H1 (cell line): ENCODE data around the gene DPP10. TPM values are rescaled to one million over a fixed set of nuclear protein-coding genes. Genes with fewer than 3 reads are reported as not detected.
A peak's percentile ranks its signal among the peaks of the same experiment; 100 is the strongest.

Source experiments
- CTCF ChIA-PET: fragments of 300-600 bp; sonication (Branson Sonifier 250); formaldehyde crosslinking; loops from one replicate; lab custom pipeline; 2021; ENCODE audit not compliant: partially characterized antibody; lab: Charles Lee
- POLR2A ChIA-PET: fragments of 300-600 bp; sonication (Branson Sonifier 250); formaldehyde crosslinking; loops from one replicate; lab custom pipeline; 2021; ENCODE audit warnings: inconsistent platforms; ENCODE audit not compliant: partially characterized antibody; lab: Charles Lee
- DNase-seq, 2 experiments: peaks; one replicate each; pipeline versions ENCODE4 v3.0.0 to v3.0.0-alpha.2; 2010 to 2022; ENCODE audit warnings: low spot score in 2 of 2, low read depth in 1 of 2, mixed read lengths in 1 of 2
- FAIRE-seq: peaks from 2 replicates; lab custom pipeline; 2011; peaks lifted over from hg19 to GRCh38; lab: Jason Lieb, UNC
- H2AFZ ChIP-seq: 2 replicates; pipeline ENCODE4 v1.8.1; 2012; ENCODE audit warnings: low read length, inconsistent platforms
- H2AK5ac ChIP-seq: 2 replicates; pipeline ENCODE4 v1.6.1; 2013; ENCODE audit warnings: low read depth, low read length
- H2BK120ac ChIP-seq: replicated peaks from 2 replicates; pipeline ENCODE3; 2013; ENCODE audit warnings: low read depth, low read length, inconsistent platforms
- H2BK12ac ChIP-seq: 2 replicates; pipeline ENCODE4 v1.6.1; 2013; ENCODE audit warnings: low read depth, low read length
- H2BK15ac ChIP-seq: 2 replicates; pipeline ENCODE4 v1.6.1; 2013; ENCODE audit warnings: low read length
- H2BK20ac ChIP-seq: 2 replicates; pipeline ENCODE4 v1.6.1; 2013; ENCODE audit warnings: low read length
- H2BK5ac ChIP-seq: 2 replicates; pipeline ENCODE4 v1.6.1; 2013; ENCODE audit warnings: low read depth, low read length
- H3K14ac ChIP-seq: 2 replicates; pipeline ENCODE4 v1.6.1; 2013; ENCODE audit warnings: inconsistent platforms; ENCODE audit not compliant: insufficient read length
- H3K18ac ChIP-seq: 2 replicates; pipeline ENCODE4 v1.6.1; 2013; ENCODE audit warnings: low read length; ENCODE audit errors: extremely low read depth
- H3K23ac ChIP-seq: 2 replicates; pipeline ENCODE4 v1.6.1; 2013; ENCODE audit warnings: inconsistent platforms; ENCODE audit not compliant: insufficient read length
- H3K23me2 ChIP-seq: 2 replicates; pipeline ENCODE4 v1.6.1; 2013; ENCODE audit warnings: low read depth, low read length
- H3K27ac ChIP-seq: 2 replicates; pipeline ENCODE4 v1.6.1; 2011; ENCODE audit warnings: low read depth, low read length, inconsistent platforms
- H3K27me3 ChIP-seq, 4 experiments: replicated peaks in 1 of 4; 1 replicate in 1 of 4; 2 replicates in 3 of 4; pipeline versions ENCODE4 v1.6.1 to v1.8.1; 2011 to 2013; ENCODE audit warnings: low read length in 3 of 4, mild to moderate bottlenecking in 3 of 4, inconsistent platforms in 2 of 4, mixed read lengths in 2 of 4, moderate library complexity in 1 of 4; ENCODE audit not compliant: control insufficient read depth in 3 of 4, insufficient read depth in 3 of 4; ENCODE audit errors: extremely low read depth in 1 of 4
- H3K36me3 ChIP-seq, 4 experiments: 2 replicates each; pipeline versions ENCODE4 v1.6.1 to v1.8.1; 2011 to 2013; ENCODE audit warnings: mild to moderate bottlenecking in 4 of 4, low read length in 3 of 4, moderate library complexity in 2 of 4, control low read depth in 1 of 4, inconsistent platforms in 1 of 4; ENCODE audit not compliant: insufficient read depth in 4 of 4, control insufficient read depth in 2 of 4
- H3K4ac ChIP-seq: replicated peaks from 2 replicates; pipeline ENCODE3; 2013; ENCODE audit warnings: low read length, low read depth, mixed read lengths, inconsistent platforms; ENCODE audit not compliant: insufficient read length
- H3K4me1 ChIP-seq, 4 experiments: replicated peaks in 1 of 4; 1 replicate in 1 of 4; 2 replicates in 3 of 4; pipeline versions ENCODE4 v1.6.1 to v1.8.1; 2011 to 2013; ENCODE audit warnings: low read length in 3 of 4, inconsistent platforms in 2 of 4, mixed read lengths in 1 of 4; ENCODE audit not compliant: insufficient read depth in 4 of 4, control insufficient read depth in 3 of 4
- H3K4me2 ChIP-seq, 2 experiments: 2 replicates each; pipeline versions ENCODE4 v1.6.1 to v1.8.1; 2011 to 2013; ENCODE audit warnings: low read depth in 2 of 2, low read length in 2 of 2, control low read depth in 1 of 2, inconsistent platforms in 1 of 2, mild to moderate bottlenecking in 1 of 2; ENCODE audit not compliant: insufficient read depth in 1 of 2
- H3K4me3 ChIP-seq, 4 experiments: fragments of 200-600, 300-600 bp in 1 of 4; sonication (generic), shearing (Covaris generic), sonication (Bioruptor Twin) in 1 of 4; 2 replicates each; pipeline versions ENCODE4 v1.5.1 to v1.8.1; 2011 to 2016; ENCODE audit warnings: low read length in 4 of 4, low read depth in 3 of 4, control low read depth in 2 of 4, inconsistent platforms in 2 of 4, mild to moderate bottlenecking in 2 of 4, mixed read lengths in 1 of 4, moderate library complexity in 1 of 4; ENCODE audit not compliant: insufficient read depth in 2 of 4; ENCODE audit errors: extremely low read depth in 1 of 4
- H3K56ac ChIP-seq: replicated peaks from 2 replicates; pipeline ENCODE3; 2013; ENCODE audit warnings: low read depth, mild to moderate bottlenecking, mixed read lengths, low read length, inconsistent platforms; ENCODE audit not compliant: insufficient read length
- H3K79me1 ChIP-seq: 2 replicates; pipeline ENCODE4 v1.6.1; 2013; ENCODE audit warnings: low read depth, low read length, control low read depth
- H3K79me2 ChIP-seq, 2 experiments: 2 replicates each; pipeline versions ENCODE4 v1.6.1 to v1.8.1; 2012 to 2013; ENCODE audit warnings: low read length in 2 of 2, mild to moderate bottlenecking in 2 of 2, inconsistent platforms in 1 of 2; ENCODE audit not compliant: insufficient read depth in 2 of 2, control insufficient read depth in 1 of 2
- H3K9ac ChIP-seq, 4 experiments: replicated peaks in 1 of 4; 1 replicate in 1 of 4; 2 replicates in 3 of 4; pipeline versions ENCODE4 v1.6.1 to v1.8.1; 2011 to 2013; ENCODE audit warnings: low read depth in 3 of 4, low read length in 3 of 4, control low read depth in 2 of 4, mild to moderate bottlenecking in 2 of 4, moderate library complexity in 2 of 4, inconsistent platforms in 1 of 4; ENCODE audit errors: extremely low read depth in 1 of 4
- H3K9me3 ChIP-seq, 2 experiments: 2 replicates each; pipeline versions ENCODE4 v1.6.1 to v1.8.1; 2012 to 2013; ENCODE audit warnings: mild to moderate bottlenecking in 2 of 2, moderate library complexity in 2 of 2, control low read depth in 1 of 2, inconsistent platforms in 1 of 2, low read depth in 1 of 2, low read length in 1 of 2, mixed read lengths in 1 of 2; ENCODE audit not compliant: insufficient read depth in 2 of 2
- H4K20me1 ChIP-seq, 2 experiments: replicated peaks in 1 of 2; 2 replicates each; pipeline versions ENCODE3 to v1.8.1; 2011 to 2013; ENCODE audit warnings: inconsistent platforms in 2 of 2, low read length in 2 of 2, mild to moderate bottlenecking in 1 of 2; ENCODE audit not compliant: insufficient read depth in 2 of 2, control insufficient read depth in 1 of 2
- H4K5ac ChIP-seq: 2 replicates; pipeline ENCODE4 v1.6.1; 2013; ENCODE audit warnings: low read length, low read depth, mixed read lengths, inconsistent platforms; ENCODE audit not compliant: insufficient read length
- H4K8ac ChIP-seq: 2 replicates; pipeline ENCODE4 v1.8.0; 2013; ENCODE audit warnings: mild to moderate bottlenecking, moderate library complexity, low read length, inconsistent platforms; ENCODE audit not compliant: insufficient read depth; ENCODE audit errors: extremely low read depth
- H4K91ac ChIP-seq: replicated peaks from 2 replicates; pipeline ENCODE3; 2013; ENCODE audit warnings: low read length, mixed read lengths, inconsistent platforms; ENCODE audit not compliant: insufficient read length
- ATF2 ChIP-seq: IDR thresholded peaks from 2 replicates; pipeline ENCODE4 v1.6.1; 2012; ENCODE audit warnings: low read length, inconsistent platforms
- CREB1 ChIP-seq: IDR thresholded peaks from 2 replicates; pipeline ENCODE4 v1.6.1; 2012; ENCODE audit warnings: inconsistent platforms
- HDAC2 ChIP-seq, 2 experiments: fragments of 300-600 bp in 1 of 2; sonication (generic) in 1 of 2; IDR thresholded peaks; 2 replicates each; pipeline ENCODE4 v1.6.1; 2011 to 2012; ENCODE audit warnings: low read depth in 2 of 2, low read length in 2 of 2, mild to moderate bottlenecking in 2 of 2, moderate library complexity in 2 of 2, borderline replicate concordance in 1 of 2, inconsistent platforms in 1 of 2
- KDM1A ChIP-seq: fragments of 200-600, 300-600 bp; sonication (generic); IDR thresholded peaks from 2 replicates; pipeline ENCODE4 v1.7.1; 2016; ENCODE audit warnings: mild to moderate bottlenecking, low read length, borderline replicate concordance
- MAX ChIP-seq: IDR thresholded peaks from 2 replicates; pipeline ENCODE4 v1.6.1; 2012; ENCODE audit warnings: inconsistent platforms
- NANOG ChIP-seq: IDR thresholded peaks from 2 replicates; pipeline ENCODE4 v1.6.1; 2011; ENCODE audit warnings: low read length, low read depth, mild to moderate bottlenecking, inconsistent platforms; ENCODE audit not compliant: insufficient read depth, poor library complexity, severe bottlenecking
- NRF1 ChIP-seq: IDR thresholded peaks from 2 replicates; pipeline ENCODE4 v1.6.1; 2011; ENCODE audit warnings: mild to moderate bottlenecking, low read depth, low read length, improper control_type of control experiment
- PHF8 ChIP-seq: fragments of 200-600 bp; sonication (generic); conservative IDR thresholded peaks from 2 replicates; pipeline ENCODE4 v1.7.1; 2012; ENCODE audit warnings: low read depth, mild to moderate bottlenecking, inconsistent platforms, low read length, moderate library complexity
- POU5F1 ChIP-seq: IDR thresholded peaks from 2 replicates; pipeline ENCODE4 v1.6.1; 2011; ENCODE audit warnings: low read depth, mild to moderate bottlenecking, low read length, moderate library complexity
- SP2 ChIP-seq: IDR thresholded peaks from 2 replicates; pipeline ENCODE4 v1.6.1; 2012; ENCODE audit warnings: mild to moderate bottlenecking, low read length, inconsistent platforms
- SP4 ChIP-seq: IDR thresholded peaks from 2 replicates; pipeline ENCODE4 v1.6.1; 2012; ENCODE audit warnings: low read length, inconsistent platforms
- SRF ChIP-seq: IDR thresholded peaks from 2 replicates; pipeline ENCODE4 v1.6.1; 2011; ENCODE audit warnings: mild to moderate bottlenecking, low read depth, low read length, moderate library complexity
- TAF7 ChIP-seq: optimal IDR thresholded peaks from 2 replicates; pipeline ENCODE3; 2011; ENCODE audit warnings: low read depth, mild to moderate bottlenecking, inconsistent platforms, low read length, moderate library complexity, borderline replicate concordance
- WGBS, 2 experiments: shearing (Covaris generic) in 1 of 2; methylation state at CpG; one replicate each; pipeline versions ENCODE4 v1.1.6 to v1.1.7; 2013 to 2015; ENCODE audit warnings: low lambda C conversion rate in 2 of 2, mixed read lengths in 2 of 2, inconsistent platforms in 1 of 2, low coverage in 1 of 2, missing lambda C conversion rate in 1 of 2; ENCODE audit not compliant: insufficient replicate concordance in 2 of 2, insufficient coverage in 1 of 2, insufficient read length in 1 of 2; ENCODE audit errors: extremely low coverage in 1 of 2, missing lambda C conversion rate in 1 of 2; 5-methylcytosine and 5-hydroxymethylcytosine counted together
- polyA plus RNA-seq, 7 experiments: library from polyadenylated mRNA; depleted of rRNA in 3 of 7; stranded (reverse) in 5 of 7; unstranded in 2 of 7; fragments of >200 nt in 5 of 7; fragments of 200-250 nt in 2 of 7; gene quantifications; 1 replicate in 5 of 7; 2 replicates in 1 of 7; 4 replicates in 1 of 7; pipeline versions ENCODE4 v1.2.1 to v1.2.3, GENCODE V29; 2011 to 2013; ENCODE audit warnings: missing spikeins in 2 of 7, mixed read lengths in 2 of 7
- total RNA-seq: library from RNA; stranded (reverse); fragmentation: NEBNext Ultra II Directional; extraction: Animal tissue kit (Norgen Biotek cat#: 25700); gene quantifications from 2 replicates; pipeline ENCODE4 v1.2.1, GENCODE V29; 2021

DPP10 gene
- total and polyA plus RNA-seq, 2 of the 8 experiments (the other 6 are each of a cell fraction or from before 2014, with no cell fraction given): 3.3 to 7.2 TPM

DNA sequence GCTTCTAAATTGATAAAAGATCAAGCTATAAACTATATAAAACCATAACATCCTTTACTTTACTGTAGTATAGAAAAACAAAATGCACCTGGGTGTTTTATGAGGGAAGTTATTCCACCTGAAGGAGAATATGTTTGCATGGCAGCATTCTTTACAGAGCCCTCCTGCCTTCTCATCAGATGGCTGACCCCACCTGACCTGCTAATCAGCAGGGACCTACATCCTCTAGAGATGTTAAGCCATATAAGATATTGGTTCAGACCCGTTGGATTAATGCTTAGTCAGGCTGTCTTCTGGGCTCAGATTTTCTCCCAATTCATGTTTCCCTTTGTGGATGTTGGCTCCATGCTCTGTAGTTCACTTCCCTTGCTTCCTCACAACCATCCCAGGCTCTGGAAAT, 414.8 kb downstream of the DPP10 start:
- no peak overlapping the region for H2BK120ac ChIP-seq
- no peak overlapping the region for H3K9ac ChIP-seq
- H3K4me3 ChIP-seq: no peak overlapping the region
- H3K79me1 ChIP-seq: no peaks in the 10 kb centered on the region
- no peak overlapping the region for H3K4me2 ChIP-seq
- H3K4ac ChIP-seq: no peak overlapping the region
- peak overlapping the region; percentile 40; the same call in 1 of the 2 replicates for H2AFZ ChIP-seq
- H3K18ac ChIP-seq: no peak overlapping the region
- no peaks in the 10 kb centered on the region for H3K36me3 ChIP-seq
- no peaks in the 10 kb centered on the region for H3K27me3 ChIP-seq
- no peak overlapping the region for H2BK20ac ChIP-seq
- H3K23ac ChIP-seq: no peak overlapping the region
- no peak overlapping the region for H2AK5ac ChIP-seq
- 0 out of 7 replicates have a peak, but pooled peaks cover 0 to 2% (median 0%) of the 10 kb centered on the region in 4 experiments for H3K4me1 ChIP-seq
- H3K23me2 ChIP-seq: no peaks in the 10 kb centered on the region; the same call in 1 of the 2 replicates
- no peak overlapping the region for H3K14ac ChIP-seq
- CTCF ChIA-PET: no interaction called here
- no peak overlapping the region for H2BK5ac ChIP-seq
- no peak overlapping the region for H4K91ac ChIP-seq
- WGBS, 2 experiments: 73% methylated on average over 1 of the region's 1 CpG; no CpG with 5 or more reads in 1 of the 2 experiments
- H3K27ac ChIP-seq: no peak overlapping the region
- H4K20me1 ChIP-seq: no peaks in the 10 kb centered on the region
- no peak overlapping the region for H2BK12ac ChIP-seq
- no peak overlapping the region for H2BK15ac ChIP-seq
- no peaks in the 10 kb centered on the region for H3K79me2 ChIP-seq
- H3K56ac ChIP-seq: no peak overlapping the region
- H4K5ac ChIP-seq: no peak overlapping the region
- POLR2A ChIA-PET: no interaction called here
- no peak for FAIRE-seq
- DNase-seq: no peak
- no peaks in the 10 kb centered on the region for H3K9me3 ChIP-seq
- H4K8ac ChIP-seq: no peak overlapping the region
- TF ChIP-seq SP2: no peak
- TF ChIP-seq NRF1: no peak
- no peak for TF ChIP-seq NANOG
- TF ChIP-seq MAX: no peak
- no peak for TF ChIP-seq PHF8
- TF ChIP-seq SP4: no peak
- TF ChIP-seq ATF2: no peak
- TF ChIP-seq HDAC2 (IDR thresholded peaks at IDR 0.05; ENCODE audit: borderline replicate concordance in 1 of 2, low read depth in 2 of 2, low read length in 2 of 2): no peak
- no peak for TF ChIP-seq TAF7
- TF ChIP-seq SRF: no peak
- TF ChIP-seq KDM1A: no peak
- TF ChIP-seq CREB1: no peak
- no peak for TF ChIP-seq POU5F1
